DMS53 treated with DMSO at 0.1 percent for 48 hours (cell line): Measurements from ENCODE around the gene RHBDD3.
"Not testable (repeated sequence)": the region's sequence is repeated elsewhere in the genome, so short reads cannot be mapped to it uniquely, and the experiment has no call there.

Experiments used
- DNase-seq: peaks from one replicate; lab custom pipeline; 2025; ENCODE audit not compliant: unreplicated experiment; lab: John Stamatoyannopoulos, UW

RHBDD3 gene

DNA sequence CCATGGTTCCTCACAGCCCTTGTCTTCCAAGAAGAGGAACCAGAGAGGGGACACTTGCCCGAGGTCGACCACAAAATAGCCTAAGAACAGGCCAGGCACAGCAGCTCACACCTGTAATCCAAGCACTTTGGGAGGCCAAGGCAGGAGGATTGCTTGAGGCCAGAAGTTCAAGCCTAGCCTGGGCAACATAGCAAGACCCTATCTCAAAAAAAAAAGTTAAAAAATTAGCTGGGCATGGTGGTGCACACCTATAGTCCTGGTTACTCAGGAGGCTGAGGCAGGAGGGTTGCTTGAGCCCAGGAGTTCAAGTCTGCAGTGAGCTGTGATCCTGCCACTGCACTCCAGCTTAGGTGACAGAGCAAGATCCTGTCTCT lies 48.4 kb downstream of the RHBDD3 start:
- not testable (repeated sequence) for DNase-seq

DNA sequence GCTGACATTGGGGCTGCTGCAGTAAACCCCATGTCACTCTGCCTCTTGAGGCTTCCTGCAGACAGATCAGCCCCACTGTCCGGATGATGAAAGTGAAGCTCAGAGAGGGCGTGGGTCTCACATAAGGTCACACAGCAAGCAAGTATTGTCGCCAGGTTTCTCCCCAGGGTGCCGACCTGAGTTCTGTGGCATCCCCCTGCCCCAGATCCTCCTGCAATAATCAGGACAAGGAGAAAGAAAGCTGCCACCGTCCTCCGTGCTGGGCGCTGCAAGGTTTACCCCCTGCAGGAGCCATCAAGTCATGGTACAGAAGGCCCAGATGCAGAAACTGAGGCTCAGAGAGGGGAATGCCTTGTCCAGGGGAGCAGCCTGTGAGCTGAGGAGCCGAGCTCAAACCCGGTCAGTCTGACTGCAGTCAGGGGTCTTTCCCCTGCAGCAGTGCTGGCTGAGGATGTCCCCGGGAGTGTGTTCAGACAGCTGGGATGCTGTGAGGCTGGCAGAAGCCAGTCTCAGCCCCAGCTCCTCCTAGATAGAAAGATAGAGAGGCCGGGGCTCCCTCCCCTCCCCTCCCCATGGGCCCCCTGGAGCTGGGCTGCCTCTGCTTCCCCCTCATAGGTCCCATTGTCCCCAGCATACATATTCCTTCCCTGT lies 48.9 kb downstream of the RHBDD3 start:
- no peak for DNase-seq

DNA sequence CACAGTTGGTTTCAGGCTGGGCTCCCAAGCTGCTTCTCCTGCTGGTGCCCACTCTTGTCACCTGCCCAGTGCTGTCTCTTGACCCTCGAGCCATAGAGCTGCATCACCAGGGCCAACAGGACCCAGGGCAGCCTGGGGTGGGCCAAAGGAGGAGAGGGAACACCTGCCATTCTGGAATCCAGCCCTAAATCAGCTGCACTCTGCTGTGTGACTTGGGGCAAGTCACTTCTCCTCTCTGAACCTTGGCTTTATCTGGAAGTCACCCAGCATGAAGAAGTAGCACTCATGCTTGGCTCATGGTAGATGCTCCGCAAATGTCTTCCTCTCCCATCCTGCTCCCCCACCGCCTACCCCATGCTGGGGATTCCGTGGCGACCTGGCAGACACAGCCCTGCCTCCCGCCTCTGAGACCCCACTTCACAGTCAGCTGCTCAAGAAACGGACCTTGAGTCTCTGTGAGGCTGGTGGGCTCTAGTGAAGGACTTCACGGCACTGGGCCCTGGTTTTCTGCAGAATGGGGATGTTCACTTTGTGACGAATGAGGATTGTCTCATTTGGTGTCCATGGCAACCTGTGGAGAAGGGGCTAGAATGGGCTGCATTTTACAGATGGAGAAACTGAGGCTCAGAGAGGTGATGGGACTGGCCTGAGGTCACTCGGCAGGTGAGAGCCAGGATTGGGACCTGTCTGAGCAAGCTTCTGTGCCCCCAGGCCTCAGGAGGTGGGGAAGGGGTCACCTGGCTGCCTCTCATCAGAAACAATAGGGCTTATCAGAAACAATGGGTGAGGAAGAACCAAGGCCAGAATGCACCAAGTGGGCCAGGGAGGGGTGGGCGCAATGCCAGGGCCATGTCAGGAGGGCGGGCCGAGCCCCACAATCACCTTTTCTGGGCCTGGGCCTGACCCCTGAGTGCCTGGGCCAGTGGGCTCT lies 49.7 kb downstream of the RHBDD3 start:
- DNase-seq = no peak

DNA sequence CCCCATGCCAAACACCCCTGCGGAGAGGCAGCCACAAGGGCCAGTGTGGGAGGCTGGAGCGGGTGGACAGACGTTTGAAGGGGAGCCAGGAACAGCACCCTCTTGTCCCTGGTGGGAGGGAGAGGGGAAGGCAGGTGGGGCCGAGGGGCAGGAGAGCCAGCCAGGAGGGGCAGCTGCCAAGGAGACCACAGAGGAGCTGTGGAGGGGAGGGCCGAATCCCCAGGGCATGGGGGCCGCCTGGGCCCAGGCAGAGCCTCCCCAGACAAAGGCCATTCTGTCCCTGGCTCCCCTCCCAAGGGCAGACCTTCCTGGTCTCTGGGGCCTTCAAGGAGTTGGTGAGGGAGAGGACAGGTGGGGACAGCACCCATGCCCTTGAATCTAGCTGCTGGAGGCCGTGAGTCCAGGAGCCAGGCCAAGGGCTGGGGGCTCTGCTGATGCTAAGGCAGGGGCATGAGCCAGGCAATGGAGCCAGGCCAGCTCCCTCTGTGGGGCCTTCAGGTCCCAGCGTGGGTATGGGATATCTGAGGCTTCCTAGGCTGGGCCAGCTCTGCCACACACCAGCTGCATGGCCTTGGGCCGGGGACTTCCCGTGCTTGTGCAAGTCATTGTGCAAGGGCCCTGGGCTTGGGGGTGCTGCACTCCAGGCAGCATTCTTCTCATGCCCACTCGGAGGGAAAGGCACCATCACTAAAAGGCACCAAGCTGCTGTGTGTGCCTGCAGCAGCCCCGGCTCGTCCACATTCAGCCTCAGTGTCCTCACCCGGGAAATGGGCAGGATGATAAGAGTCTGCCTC lies 50.7 kb downstream of the RHBDD3 start:
- DNase-seq = no peak

DNA sequence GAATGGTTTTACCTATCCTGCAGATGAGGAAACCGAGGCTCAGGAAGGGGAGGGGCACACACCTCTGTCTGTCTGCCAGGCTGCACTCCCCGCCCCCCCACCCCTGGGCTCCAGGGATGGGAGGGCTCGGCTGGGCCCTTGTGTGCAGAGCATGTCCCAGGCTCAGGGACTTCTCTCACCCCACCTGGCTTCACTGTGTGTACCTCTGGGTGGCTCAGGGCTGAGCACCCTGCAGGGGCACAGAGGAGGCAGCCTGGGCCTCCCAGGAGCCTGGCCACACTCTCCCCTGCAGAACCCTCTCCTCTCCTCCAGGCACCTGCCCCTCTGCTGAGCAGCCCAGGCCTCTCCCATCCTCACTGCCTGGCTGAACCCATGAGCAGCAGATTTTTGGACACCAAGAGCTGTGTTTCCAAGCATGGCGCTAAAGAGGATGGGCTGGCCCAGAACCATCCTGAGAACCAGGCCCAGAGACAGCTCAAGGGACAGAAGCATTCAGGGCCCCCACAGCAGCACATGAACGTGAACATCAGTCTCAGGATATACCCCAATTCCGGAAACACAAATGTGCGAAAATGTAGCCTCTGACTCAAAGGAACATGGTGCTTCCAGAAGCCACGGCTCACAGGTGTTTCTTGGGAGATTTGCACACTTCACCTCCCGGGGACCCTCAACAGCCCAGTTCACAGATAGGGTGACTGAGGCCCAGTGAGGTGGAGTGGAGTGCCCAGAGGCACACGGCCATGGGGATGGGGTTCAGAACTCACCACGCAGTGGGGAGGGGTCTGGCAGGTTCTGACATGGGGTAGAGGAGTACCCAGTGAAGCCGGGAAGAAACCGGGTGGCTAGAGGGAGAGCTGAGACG lies 51.5 kb downstream of the RHBDD3 start:
- no peak for DNase-seq

DNA sequence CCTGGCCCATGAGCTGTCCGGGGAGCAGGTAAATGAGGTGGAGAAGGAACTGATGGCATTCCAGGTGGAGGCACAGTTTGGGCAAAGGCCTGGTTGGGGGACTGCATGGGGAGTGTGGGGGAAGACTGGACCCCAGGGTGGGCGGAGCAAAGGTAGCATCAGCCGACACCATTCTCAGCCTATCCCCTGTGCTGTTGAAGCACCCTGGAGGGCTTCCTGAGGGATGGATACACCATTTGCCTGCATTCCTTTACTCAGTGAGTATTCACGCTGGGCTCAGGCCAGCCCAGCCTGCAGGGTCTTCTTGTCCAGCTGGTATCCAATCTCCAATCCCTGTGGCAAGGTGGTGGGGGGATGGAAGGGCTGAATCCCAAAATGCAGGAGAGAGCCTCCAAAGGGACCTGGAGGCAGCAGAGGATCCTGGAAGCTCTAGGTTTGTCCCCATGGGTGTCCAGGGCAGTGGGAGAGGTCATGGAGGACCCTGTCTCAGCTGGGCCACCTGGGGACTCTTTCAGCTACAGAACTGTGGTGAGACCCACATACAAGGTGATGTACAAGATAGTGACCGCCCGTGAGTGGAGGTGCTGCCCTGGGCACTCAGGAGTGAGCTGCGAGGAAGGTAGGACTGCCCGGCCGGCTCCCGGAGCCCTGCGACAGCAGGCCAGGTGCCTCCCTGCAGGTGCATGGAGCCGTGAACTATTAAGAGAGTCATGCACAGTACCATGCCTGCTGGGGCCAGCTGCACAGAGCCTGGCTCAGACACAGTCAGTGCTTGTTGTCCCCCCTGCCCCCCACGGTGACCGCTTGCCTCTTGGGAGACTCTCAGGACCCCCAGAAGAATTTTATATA lies 52.5 kb downstream of the RHBDD3 start:
- DNase-seq = no peak

DNA sequence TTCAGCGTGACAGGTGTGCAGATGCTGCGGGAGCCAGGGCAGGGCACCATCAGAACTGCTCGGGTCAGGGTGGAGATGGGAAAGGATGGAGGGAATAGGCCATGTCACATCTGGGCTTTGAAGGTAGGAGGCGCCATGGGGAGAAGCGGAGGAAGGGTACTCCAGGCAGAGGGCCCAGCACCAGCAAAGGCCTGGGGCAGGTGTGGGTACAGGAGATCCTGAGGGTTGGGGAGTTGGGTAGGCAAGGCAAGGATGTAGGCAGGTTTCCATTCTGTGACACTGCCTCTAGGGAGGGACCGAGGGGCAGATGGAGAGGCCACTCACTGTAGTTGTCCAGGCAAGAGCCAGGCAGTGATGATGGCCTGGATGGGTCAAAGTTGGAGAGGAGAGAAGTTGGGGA lies 53.5 kb downstream of the RHBDD3 start:
- no peak for DNase-seq

DNA sequence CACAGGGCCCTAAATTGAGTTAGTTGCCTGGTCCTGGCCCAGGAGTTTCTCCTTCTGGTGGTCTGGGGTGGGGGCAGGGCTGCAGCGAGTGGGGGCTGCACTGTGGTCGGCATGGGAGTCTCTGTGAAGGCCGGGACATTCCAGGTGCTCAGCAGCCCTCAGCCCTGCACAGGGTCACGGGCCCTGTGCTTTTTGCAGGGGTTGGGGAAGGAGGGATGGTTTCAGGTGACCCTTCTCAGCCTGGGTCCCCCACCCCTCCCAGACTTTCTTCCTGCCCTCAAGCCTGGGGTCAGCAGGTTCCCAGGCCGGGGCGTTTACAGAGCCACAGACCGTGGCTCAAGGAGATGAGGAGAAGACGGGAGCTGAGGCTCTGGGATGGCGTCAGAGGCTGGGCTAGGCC lies 54.3 kb downstream of the RHBDD3 start:
- DNase-seq = no peak

DNA sequence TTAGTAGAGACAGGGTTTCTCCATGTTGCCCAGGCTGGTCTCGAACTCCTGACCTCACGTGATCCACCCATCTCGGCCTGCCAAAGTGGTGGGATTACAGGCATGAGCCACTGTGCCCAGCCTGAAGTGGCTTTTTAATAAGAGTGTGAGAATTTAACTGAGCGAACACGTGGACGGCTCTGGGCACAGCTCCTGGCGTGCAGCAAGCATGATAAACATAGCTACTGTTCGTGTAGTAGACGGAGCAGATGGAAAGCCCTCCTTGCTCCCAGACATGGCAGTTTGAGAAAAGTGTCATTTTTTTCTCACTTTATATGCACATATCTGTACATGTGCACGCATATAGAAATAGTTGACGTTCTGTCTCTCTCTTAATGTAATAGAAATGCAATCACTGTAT lies 55.0 kb downstream of the RHBDD3 start:
- DNase-seq = no peak

DNA sequence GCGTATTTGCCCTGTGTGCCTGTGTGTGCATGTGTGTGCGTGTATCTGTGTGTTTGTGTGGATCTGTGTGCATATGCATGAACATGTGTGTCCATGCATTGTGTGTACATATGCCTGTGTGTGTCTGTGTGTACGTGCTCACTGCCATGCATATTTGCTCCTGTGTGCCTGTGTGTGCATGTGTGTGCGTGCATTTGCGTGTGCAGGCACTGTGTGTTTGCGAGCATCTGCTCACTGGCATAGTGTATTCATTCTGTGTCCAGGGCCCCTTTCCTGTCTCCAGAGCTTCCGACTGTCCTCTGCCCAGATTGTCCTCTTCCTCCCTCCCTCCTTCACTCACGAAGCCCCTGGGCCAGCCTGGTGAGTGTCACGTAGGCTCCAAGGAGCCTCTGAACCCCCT lies 56.3 kb downstream of the RHBDD3 start:
- no peak for DNase-seq

DNA sequence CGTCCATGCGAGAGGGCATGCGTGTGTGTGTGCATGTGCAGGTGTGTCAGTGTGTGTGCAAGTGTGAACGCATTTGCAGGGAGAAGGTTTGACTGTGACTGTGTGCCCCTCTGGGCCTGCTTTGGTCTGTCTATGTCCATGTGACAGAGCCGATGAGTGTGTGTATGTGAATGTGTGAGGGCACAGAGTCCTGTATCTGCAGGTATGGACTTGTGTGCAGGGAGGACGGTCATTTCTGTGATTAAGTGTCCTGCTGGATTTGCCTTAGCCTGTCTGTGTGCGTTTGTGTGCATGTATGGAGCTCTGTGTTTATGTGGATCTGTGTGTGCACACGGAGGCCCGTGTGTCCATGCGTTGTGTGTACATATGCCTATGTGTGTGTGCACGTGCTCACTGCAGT lies 56.7 kb downstream of the RHBDD3 start:
- no peak for DNase-seq
